ENCODE measurements around the gene DOK6.
"Not testable (repeated sequence)": the region's sequence is repeated elsewhere in the genome, so short reads cannot be mapped to it uniquely, and the experiment has no call there.

DOK6 gene

GRCh38 chr18:69400253-69400975 lies at the start of gene DOK6:
TSS of gene DOK6 (plus strand) at chr18:69400888.
- no peak for FAIRE-seq

GRCh38 chr18:69353023-69353422 lies 47.7 kb upstream of the DOK6 start:
- no peak for FAIRE-seq

- no peak for FAIRE-seq
Measured at GRCh38 chr18:69357590-69357989, 43.1 kb upstream of the DOK6 start.

- FAIRE-seq, result no peak
Measured at GRCh38 chr18:69358212-69358895, 42.3 kb upstream of the DOK6 start.

- not testable (repeated sequence) for FAIRE-seq
Measured at GRCh38 chr18:69359768-69360167, 40.9 kb upstream of the DOK6 start.

- no peak for FAIRE-seq
Measured at GRCh38 chr18:69364930-69365329, 35.8 kb upstream of the DOK6 start.

- FAIRE-seq, result no peak
Measured at GRCh38 chr18:69365658-69366057, 35.0 kb upstream of the DOK6 start.

- no peak for FAIRE-seq
Measured at GRCh38 chr18:69367104-69367503, 33.6 kb upstream of the DOK6 start.

- no peak for FAIRE-seq
Measured at GRCh38 chr18:69371729-69372128, 29.0 kb upstream of the DOK6 start.

- FAIRE-seq, result no peak
Measured at GRCh38 chr18:69380324-69380723, 20.4 kb upstream of the DOK6 start.

GRCh38 chr18:69383186-69383585 lies 17.5 kb upstream of the DOK6 start:
- FAIRE-seq, result no peak

GRCh38 chr18:69387186-69387585 lies 13.5 kb upstream of the DOK6 start:
- FAIRE-seq, result no peak

- FAIRE-seq, result no peak
Measured at GRCh38 chr18:69388222-69388621, 12.5 kb upstream of the DOK6 start.

GRCh38 chr18:69397096-69397495 lies 3.6 kb upstream of the DOK6 start:
- FAIRE-seq, result no peak

GRCh38 chr18:69399253-69399652 lies 1.4 kb upstream of the DOK6 start:
- FAIRE-seq, result no peak

GRCh38 chr18:69400976-69401225 lies 213 bp downstream of the DOK6 start:
- no peak for FAIRE-seq

- FAIRE-seq, result no peak
Measured at GRCh38 chr18:69401226-69401971, 711 bp downstream of the DOK6 start.

GRCh38 chr18:69401972-69402532 lies 1.4 kb downstream of the DOK6 start:
- FAIRE-seq, result no peak

- no peak for FAIRE-seq
Measured at GRCh38 chr18:69402533-69402989, 1.9 kb downstream of the DOK6 start.

- FAIRE-seq, result no peak
Measured at GRCh38 chr18:69408522-69408921, 7.8 kb downstream of the DOK6 start.

GRCh38 chr18:69411199-69411598 lies 10.5 kb downstream of the DOK6 start:
- no peak for FAIRE-seq

- no peak for FAIRE-seq
Measured at GRCh38 chr18:69414184-69414583, 13.5 kb downstream of the DOK6 start.

- FAIRE-seq, result no peak
Measured at GRCh38 chr18:69432847-69433246, 32.2 kb downstream of the DOK6 start.

- no peak for FAIRE-seq
Measured at GRCh38 chr18:69435000-69435399, 34.3 kb downstream of the DOK6 start.
